IMR-90 (cell line): ENCODE data around the gene EXOC6B. TPM values are rescaled to one million over a fixed set of nuclear protein-coding genes. Genes with fewer than 3 reads are reported as not detected.
A peak's percentile ranks its signal among the peaks of the same experiment; 100 is the strongest.

Experiments used
- ATAC-seq: fragments of 200-7000 bp; cut with Tn5 transposase; 2 replicates; pipeline ENCODE4 v1.9.1; 2020; ENCODE audit warnings: low read depth, mild to moderate bottlenecking, moderate library complexity
- BruUV-seq: library from RNA; stranded (reverse); fragments of 400-500 nt; replicated peaks from 2 replicates; lab custom pipeline; 2021; lab: Mats Ljungman, UMichigan
- CTCF ChIA-PET: fragments of 300-600 bp; formaldehyde crosslinking; extraction: SDS; loops from one replicate; lab custom pipeline; 2021; ENCODE audit warnings: antibody characterized with exemption; lab: Yijun Ruan, JAX
- POLR2A ChIA-PET: fragments of 300-600 bp; sonication (Branson Sonifier 250); formaldehyde crosslinking; loops from one replicate; lab custom pipeline; 2022; ENCODE audit warnings: antibody characterized with exemption; ENCODE audit not compliant: unreplicated experiment; lab: Charles Lee
- DNase-seq: peaks from one replicate; pipeline ENCODE4 v3.0.0; 2013
- H2AFZ ChIP-seq: replicated peaks from 2 replicates; pipeline ENCODE3; 2013; ENCODE audit warnings: low read length, mild to moderate bottlenecking; ENCODE audit not compliant: poor library complexity
- H2AK5ac ChIP-seq: 2 replicates; pipeline ENCODE4 v1.6.1; 2013; ENCODE audit warnings: low read depth, low read length, inconsistent platforms
- H2AK9ac ChIP-seq: replicated peaks from 2 replicates; pipeline ENCODE3; 2013; ENCODE audit warnings: mild to moderate bottlenecking, low read depth, low read length, moderate library complexity; ENCODE audit not compliant: poor library complexity
- H2BK120ac ChIP-seq: 2 replicates; pipeline ENCODE4 v1.6.1; 2013; ENCODE audit warnings: low read depth, low read length, inconsistent platforms
- H2BK15ac ChIP-seq: 3 replicates; pipeline ENCODE4 v1.6.1; 2013; ENCODE audit warnings: low read depth, low read length, inconsistent platforms
- H2BK20ac ChIP-seq: 2 replicates; pipeline ENCODE4 v1.6.1; 2013; ENCODE audit warnings: low read depth, mild to moderate bottlenecking, inconsistent platforms, low read length, moderate library complexity
- H2BK5ac ChIP-seq: 2 replicates; pipeline ENCODE4 v1.6.1; 2013; ENCODE audit warnings: mild to moderate bottlenecking, low read depth, low read length, inconsistent platforms; ENCODE audit not compliant: poor library complexity, severe bottlenecking
- H3K14ac ChIP-seq: replicated peaks from 2 replicates; pipeline ENCODE4 v1.6.1; 2013; ENCODE audit warnings: low read depth, low read length, inconsistent platforms
- H3K18ac ChIP-seq: 2 replicates; pipeline ENCODE4 v1.6.1; 2013; ENCODE audit warnings: low read depth, low read length, control low read depth
- H3K23ac ChIP-seq: 2 replicates; pipeline ENCODE4 v1.6.1; 2013; ENCODE audit warnings: low read depth, low read length, inconsistent platforms
- H3K27ac ChIP-seq: 2 replicates; pipeline ENCODE4 v1.5.1; 2013; ENCODE audit warnings: mild to moderate bottlenecking, control low read depth, low read length; ENCODE audit not compliant: insufficient read depth
- H3K27me3 ChIP-seq: 2 replicates; pipeline ENCODE4 v1.6.1; 2013; ENCODE audit warnings: low read length; ENCODE audit not compliant: control insufficient read depth, insufficient read depth
- H3K36me3 ChIP-seq: 2 replicates; pipeline ENCODE4 v1.6.1; 2013; ENCODE audit warnings: low read length, mixed read lengths; ENCODE audit not compliant: control insufficient read depth, insufficient read depth
- H3K4ac ChIP-seq: 2 replicates; pipeline ENCODE4 v1.6.1; 2013; ENCODE audit warnings: low read depth, low read length, inconsistent platforms
- H3K4me1 ChIP-seq: 2 replicates; pipeline ENCODE4 v1.6.1; 2013; ENCODE audit warnings: low read length, mixed read lengths; ENCODE audit not compliant: control insufficient read depth, insufficient read depth
- H3K4me2 ChIP-seq: 2 replicates; pipeline ENCODE4 v1.6.1; 2013; ENCODE audit warnings: low read depth, mild to moderate bottlenecking, control low read depth, low read length, moderate library complexity
- H3K4me3 ChIP-seq: 2 replicates; pipeline ENCODE4 v1.5.1; 2013; ENCODE audit warnings: low read depth, mild to moderate bottlenecking, control low read depth, low read length, moderate library complexity; ENCODE audit not compliant: insufficient read depth
- H3K56ac ChIP-seq: 2 replicates; pipeline ENCODE4 v1.6.1; 2013; ENCODE audit warnings: low read length, inconsistent platforms; ENCODE audit not compliant: insufficient read depth; ENCODE audit errors: extremely low read depth
- H3K79me1 ChIP-seq, 2 experiments: 2 replicates each; pipeline ENCODE4 v1.6.1; 2013; ENCODE audit warnings: low read length in 2 of 2, inconsistent platforms in 1 of 2, low read depth in 1 of 2
- H3K9ac ChIP-seq: 2 replicates; pipeline ENCODE4 v1.6.1; 2013; ENCODE audit warnings: low read depth, low read length, control low read depth
- H3K9me1 ChIP-seq: 2 replicates; pipeline ENCODE4 v1.6.1; 2013; ENCODE audit warnings: low read length, inconsistent platforms; ENCODE audit not compliant: insufficient read depth
- H3K9me3 ChIP-seq: 2 replicates; pipeline ENCODE4 v1.6.1; 2013; ENCODE audit warnings: low read length; ENCODE audit not compliant: control insufficient read depth, insufficient read depth
- H4K20me1 ChIP-seq: 2 replicates; pipeline ENCODE4 v1.6.1; 2013; ENCODE audit warnings: low read length, inconsistent platforms; ENCODE audit not compliant: insufficient read depth
- H4K5ac ChIP-seq: 2 replicates; pipeline ENCODE4 v1.6.1; 2013; ENCODE audit warnings: mild to moderate bottlenecking, low read depth, low read length, control low read depth
- H4K8ac ChIP-seq, 2 experiments: 2 replicates each; pipeline ENCODE4 v1.6.1; 2013; ENCODE audit warnings: low read depth in 2 of 2, low read length in 2 of 2, control low read depth in 1 of 2, inconsistent platforms in 1 of 2
- H4K91ac ChIP-seq: 2 replicates; pipeline ENCODE4 v1.6.1; 2013; ENCODE audit warnings: low read depth, low read length, inconsistent platforms; ENCODE audit not compliant: insufficient read depth
- BHLHE40 ChIP-seq: fragments of 150-350 bp; IDR thresholded peaks from 2 replicates; pipeline ENCODE4 v1.6.1; 2016; ENCODE audit warnings: mild to moderate bottlenecking, low read depth, low read length
- CEBPB ChIP-seq: IDR thresholded peaks from 2 replicates; pipeline ENCODE4 v1.6.1; 2012; ENCODE audit warnings: low read depth, low read length, improper control_type of control experiment
- CHD1 ChIP-seq: IDR thresholded peaks from 2 replicates; pipeline ENCODE4 v1.6.1; 2012; ENCODE audit warnings: low read depth, low read length, improper control_type of control experiment
- ELK1 ChIP-seq: fragments of 150-350 bp; IDR thresholded peaks from 2 replicates; pipeline ENCODE4 v1.6.1; 2016; ENCODE audit warnings: low read depth, mild to moderate bottlenecking, low read length, moderate library complexity, borderline replicate concordance
- FOS ChIP-seq: fragments of 150-350 bp; IDR thresholded peaks from 2 replicates; pipeline ENCODE4 v1.6.1; 2016; ENCODE audit warnings: low read depth, low read length
- MAFK ChIP-seq: IDR thresholded peaks from 2 replicates; pipeline ENCODE4 v1.6.1; 2012; ENCODE audit warnings: low read depth, low read length, improper control_type of control experiment
- MAZ ChIP-seq: IDR thresholded peaks from 2 replicates; pipeline ENCODE4 v1.6.1; 2012; ENCODE audit warnings: low read depth, mild to moderate bottlenecking, low read length, improper control_type of control experiment, moderate library complexity, borderline replicate concordance
- MXI1 ChIP-seq: IDR thresholded peaks from 2 replicates; pipeline ENCODE4 v1.6.1; 2012; ENCODE audit warnings: low read depth, mild to moderate bottlenecking, low read length, moderate library complexity, borderline replicate concordance
- NFE2L2 ChIP-seq: fragments of 150-350 bp; IDR thresholded peaks from 2 replicates; pipeline ENCODE4 v1.6.1; 2016; ENCODE audit warnings: low read depth, mild to moderate bottlenecking, low read length
- POLR2A ChIP-seq: IDR thresholded peaks from 2 replicates; pipeline ENCODE4 v1.6.1; 2012; ENCODE audit warnings: mild to moderate bottlenecking, low read depth, low read length
- RAD21 ChIP-seq: IDR thresholded peaks from 2 replicates; pipeline ENCODE4 v1.6.1; 2012; ENCODE audit warnings: low read length, improper control_type of control experiment
- RCOR1 ChIP-seq: IDR thresholded peaks from 2 replicates; pipeline ENCODE4 v1.6.1; 2012; ENCODE audit warnings: mild to moderate bottlenecking, low read length, improper control_type of control experiment; ENCODE audit not compliant: insufficient replicate concordance
- RFX5 ChIP-seq: IDR thresholded peaks from 2 replicates; pipeline ENCODE4 v1.8.0; 2012; ENCODE audit warnings: low read depth, mild to moderate bottlenecking, low read length, moderate library complexity
- SMC3 ChIP-seq: fragments of 150-350 bp; IDR thresholded peaks from 2 replicates; pipeline ENCODE4 v1.6.1; 2016; ENCODE audit warnings: low read depth, mild to moderate bottlenecking, antibody characterized with exemption, low read length, moderate library complexity
- USF2 ChIP-seq: fragments of 150-350 bp; IDR thresholded peaks from 2 replicates; pipeline ENCODE4 v1.6.1; 2017; ENCODE audit warnings: mild to moderate bottlenecking, antibody characterized with exemption, low read length, low read depth
- WGBS, 2 experiments: methylation state at CpG; one replicate each; pipeline versions ENCODE4 v1.1.5 to v1.1.7; 2013; ENCODE audit warnings: missing lambda C conversion rate in 2 of 2; ENCODE audit not compliant: insufficient read length in 1 of 2; ENCODE audit errors: extremely low coverage in 2 of 2; 5-methylcytosine and 5-hydroxymethylcytosine counted together
- dilution Hi-C: fragments of 300-500 bp; cut with HindIII; formaldehyde crosslinking; loops from one replicate; pipeline ENCODE4 v1.14.3; 2018; ENCODE audit warnings: low sequenced_read_pairs; ENCODE audit not compliant: unreplicated experiment
- in situ Hi-C: fragments of 300-500 bp; cut with MboI; formaldehyde crosslinking; loops from 3 replicates; pipeline ENCODE4 v1.14.3; 2019; ENCODE audit warnings: low sequenced_read_pairs, inconsistent platforms, mixed read lengths
- intact Hi-C: fragments of 100-400 bp; cut with micrococcal nuclease; formaldehyde crosslinking; loops from 2 replicates; pipeline ENCODE4 v1.10.0; 2022
- polyA plus RNA-seq, 3 experiments: library from polyadenylated mRNA; depleted of rRNA; stranded (reverse); fragments of >200 nt; gene quantifications; 2 replicates each; pipeline ENCODE4 v1.2.3, GENCODE V29; 2012; ENCODE audit warnings: low replicate concordance in 1 of 3
- total RNA-seq: library from RNA; depleted of rRNA; stranded (reverse); fragments of >200 nt; gene quantifications from 2 replicates; pipeline ENCODE4 v1.2.3, GENCODE V29; 2012
- TF ChIP-seq, protein P1 (sequence below): conservative IDR thresholded peaks from 2 replicates; pipeline ENCODE4 v1.5.1; 2012; ENCODE audit warnings: mild to moderate bottlenecking, low read depth, low read length, improper control_type of control experiment

EXOC6B gene
- total and polyA plus RNA-seq, 2 of the 4 experiments (the other 2 are of a cell fraction), result 10.2 to 29.4 TPM

DNA sequence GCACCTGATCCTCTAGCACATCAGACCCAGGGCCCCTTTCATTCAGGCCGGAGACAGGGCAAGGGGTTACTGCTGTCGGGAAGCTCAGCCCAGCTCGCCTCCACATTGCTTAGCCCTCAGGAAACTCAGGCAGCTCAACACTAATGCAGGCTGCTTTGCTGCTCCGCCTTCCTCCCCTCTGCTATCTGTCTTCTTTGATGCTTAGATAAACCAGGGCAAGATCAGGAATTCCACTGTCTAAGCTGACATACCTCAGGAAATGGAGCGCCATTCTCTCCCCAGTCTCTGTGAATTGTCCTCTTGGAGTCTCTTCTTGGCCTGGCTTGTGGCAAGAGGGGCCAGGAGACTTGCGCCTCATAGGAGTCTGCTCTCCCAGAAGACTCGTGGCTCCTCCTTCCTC is 25.5 kb upstream of the EXOC6B start:
- Histone ChIP-seq H3K56ac (no peak overlapping the region), H3K9ac (no peak overlapping the region), H3K9me1 (no peaks in the 10 kb centered on the region), H3K27me3 (peaks cover 59% of the 10 kb centered on the region), H4K20me1 (no peaks in the 10 kb centered on the region), H3K23ac (no peak overlapping the region), H3K4me1 (no peaks in the 10 kb centered on the region), H3K27ac (no peak overlapping the region), H3K4me3 (no peak overlapping the region), H2BK20ac (no peak overlapping the region), H3K36me3 (no peaks in the 10 kb centered on the region), H2AK5ac (no peak overlapping the region), H4K8ac (no peak overlapping the region), H3K4ac (no peak overlapping the region), H3K9me3 (peaks cover 1% of the 10 kb centered on the region; the same call in 1 of the 2 replicates), H2AK9ac (no peak overlapping the region), H4K5ac (no peak overlapping the region), H4K91ac (no peak overlapping the region), H2AFZ (peak overlapping the region; percentile 24), H3K4me2 (no peak overlapping the region), H2BK15ac (no peak overlapping the region), H2BK120ac (no peak overlapping the region), H3K79me1 (no peaks in the 10 kb centered on the region), H3K18ac (no peak overlapping the region), H2BK5ac (no peak overlapping the region), H3K14ac (no peak overlapping the region)
- ChIA-PET CTCF (interaction anchor here (1.0 kb wide), 1 partner anchor 11 kb away, joined by 5 read pairs; no protein-coding TSS in a partner anchor), POLR2A (no interaction called here)
- dilution Hi-C loops, result no loop called here
- DNase-seq (no peak), ATAC-seq (no peak)
- intact Hi-C loops, result no loop called here
- BruUV-seq, result no TSS peak
- 40% methylated on average over 1 of the region's 7 CpGs; no CpG with 5 or more reads in 1 of the 2 experiments for WGBS, 2 experiments
- in situ Hi-C loops, result loop anchor here (5.0 kb wide), 1 partner anchor 74 kb away; no protein-coding TSS in a partner anchor
- TF ChIP-seq MAZ (no peak), CHD1 (no peak), NFE2L2 (no peak), USF2 (no peak), SMC3 (no peak), POLR2A (no peak), RCOR1 (no peak), BHLHE40 (no peak), RAD21 (no peak), RFX5 (no peak), ELK1 (no peak), MAFK (no peak), FOS (no peak), CEBPB (no peak), MXI1 (no peak)
- TF ChIP-seq, protein P1, sequence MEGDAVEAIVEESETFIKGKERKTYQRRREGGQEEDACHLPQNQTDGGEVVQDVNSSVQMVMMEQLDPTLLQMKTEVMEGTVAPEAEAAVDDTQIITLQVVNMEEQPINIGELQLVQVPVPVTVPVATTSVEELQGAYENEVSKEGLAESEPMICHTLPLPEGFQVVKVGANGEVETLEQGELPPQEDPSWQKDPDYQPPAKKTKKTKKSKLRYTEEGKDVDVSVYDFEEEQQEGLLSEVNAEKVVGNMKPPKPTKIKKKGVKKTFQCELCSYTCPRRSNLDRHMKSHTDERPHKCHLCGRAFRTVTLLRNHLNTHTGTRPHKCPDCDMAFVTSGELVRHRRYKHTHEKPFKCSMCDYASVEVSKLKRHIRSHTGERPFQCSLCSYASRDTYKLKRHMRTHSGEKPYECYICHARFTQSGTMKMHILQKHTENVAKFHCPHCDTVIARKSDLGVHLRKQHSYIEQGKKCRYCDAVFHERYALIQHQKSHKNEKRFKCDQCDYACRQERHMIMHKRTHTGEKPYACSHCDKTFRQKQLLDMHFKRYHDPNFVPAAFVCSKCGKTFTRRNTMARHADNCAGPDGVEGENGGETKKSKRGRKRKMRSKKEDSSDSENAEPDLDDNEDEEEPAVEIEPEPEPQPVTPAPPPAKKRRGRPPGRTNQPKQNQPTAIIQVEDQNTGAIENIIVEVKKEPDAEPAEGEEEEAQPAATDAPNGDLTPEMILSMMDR, result no peak
